ENCODE results near the gene JAML.

DNA sequence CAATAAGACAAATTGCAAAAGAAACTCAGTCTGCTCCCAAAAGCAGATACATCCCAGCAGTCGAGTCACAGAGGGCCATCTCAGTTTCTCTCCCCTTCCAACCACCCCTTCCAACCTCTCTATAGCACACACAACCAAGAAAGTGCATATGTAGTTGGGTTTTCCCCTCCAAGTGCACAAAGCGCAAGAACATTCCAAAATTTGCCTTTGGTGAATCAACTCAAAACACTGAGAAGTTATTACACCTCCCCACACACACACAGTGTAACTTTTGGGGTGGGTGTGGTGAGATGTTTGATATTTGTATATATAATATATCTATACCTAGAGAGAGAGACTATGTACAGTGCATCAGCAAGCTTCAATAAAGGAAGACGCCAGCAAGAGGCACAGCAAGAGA is 62.0 kb downstream of the JAML start:
- TF ChIP-seq POLR2AphosphoS5 (IDR thresholded peaks at IDR 0.05) (no peak), CTCF (IDR thresholded peaks at IDR 0.05) (no peak)
